HUDEP-2 (cell line): ENCODE results near the gene NME7.
"Not testable (repeated sequence)": the region's sequence is repeated elsewhere in the genome, so short reads cannot be mapped to it uniquely, and the experiment has no call there.

Experiments used
- DNase-seq, 76 experiments: peaks; one replicate each; lab custom pipeline; 2025; ENCODE audit not compliant: unreplicated experiment in 76 of 76; lab: John Stamatoyannopoulos, UW

NME7 gene

DNA sequence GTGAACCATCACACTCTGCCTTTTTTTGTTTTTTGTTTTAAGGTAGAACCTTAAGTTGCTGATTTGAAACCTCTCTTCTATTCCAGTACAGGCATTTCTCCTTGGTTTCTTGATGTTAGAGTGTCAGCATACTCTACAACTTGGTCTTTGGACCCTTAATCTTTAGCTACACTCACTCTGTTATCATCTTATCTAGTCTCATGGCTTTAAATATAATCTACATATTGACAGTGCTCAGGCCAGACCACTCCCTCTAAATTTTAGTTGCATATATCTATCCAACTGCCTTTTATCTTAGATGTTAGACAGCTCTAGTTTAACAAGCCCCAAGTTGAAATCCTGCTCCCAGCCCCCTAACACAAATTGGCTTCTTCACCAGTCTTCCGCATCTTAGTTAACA lies 22.1 kb downstream of the NME7 start:
- DNase-seq = peak in 7 of 76 experiments; percentile 11 to 42 (median 22)

GRCh38 chr1:169342096-169342495 lies 25.5 kb downstream of the NME7 start:
- not testable (repeated sequence) for DNase-seq

DNA sequence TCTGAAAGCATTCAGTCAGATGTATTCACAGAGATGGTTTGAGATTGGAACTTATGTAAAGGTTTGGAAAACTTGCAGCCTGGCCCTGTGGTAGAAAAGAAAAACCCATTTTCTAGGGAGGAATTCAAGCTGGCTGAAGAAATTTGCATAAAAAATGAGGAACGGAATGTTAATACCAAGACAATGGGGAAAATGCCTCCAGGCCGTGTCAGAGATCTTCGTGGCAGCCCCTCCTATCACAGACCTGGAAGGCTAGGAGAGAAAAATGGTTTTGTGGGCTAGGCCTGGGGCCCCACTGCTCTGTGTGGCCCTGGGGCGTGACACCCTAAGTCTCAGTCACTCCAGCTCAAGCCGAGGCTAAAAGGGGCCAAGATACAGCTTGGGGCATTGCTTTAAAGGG lies 26.7 kb downstream of the NME7 start:
- no peak for DNase-seq

DNA sequence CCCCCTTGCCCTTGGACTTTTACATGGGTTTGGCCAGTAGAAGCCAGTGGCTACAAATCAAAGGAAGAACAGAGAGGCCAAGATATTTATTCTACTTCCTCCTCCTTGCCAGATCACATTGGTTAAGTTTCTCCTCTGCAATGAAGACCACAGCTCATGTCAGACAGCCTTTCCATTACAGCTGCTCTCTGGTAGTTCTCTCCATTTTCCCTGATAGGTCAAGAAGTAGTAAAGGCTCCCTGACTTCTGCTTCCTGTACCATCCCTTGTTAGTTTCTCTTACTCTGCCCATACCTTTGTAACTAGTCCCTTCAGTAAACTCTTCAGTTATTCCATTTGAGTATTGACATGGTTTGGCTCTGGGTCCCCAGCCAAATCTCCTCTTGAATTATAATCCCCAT lies 27.8 kb downstream of the NME7 start:
- DNase-seq = no peak

DNA sequence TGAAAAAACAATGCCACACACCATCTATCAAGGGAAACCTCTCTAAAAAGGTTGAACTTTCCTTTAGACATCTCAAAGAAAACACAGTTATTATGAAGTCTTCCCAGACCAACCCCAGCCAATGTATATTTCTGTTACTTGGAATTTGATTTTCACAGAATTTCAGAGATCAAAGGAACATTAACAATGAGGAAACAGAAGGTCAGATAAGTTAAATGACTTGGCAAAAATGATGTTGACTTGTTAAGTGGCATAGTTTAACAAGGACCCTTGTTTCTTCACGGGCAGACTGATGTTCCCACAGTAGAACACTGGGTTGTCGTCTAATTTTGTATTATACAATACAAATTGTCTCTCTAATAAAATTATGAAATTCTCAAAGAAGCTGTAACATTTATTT lies 29.0 kb downstream of the NME7 start:
- peak in 21 of 76 experiments; percentile 2 to 77 (median 27) for DNase-seq

GRCh38 chr1:169336947-169337715 lies 30.5 kb downstream of the NME7 start:
- not testable (repeated sequence) for DNase-seq

DNA sequence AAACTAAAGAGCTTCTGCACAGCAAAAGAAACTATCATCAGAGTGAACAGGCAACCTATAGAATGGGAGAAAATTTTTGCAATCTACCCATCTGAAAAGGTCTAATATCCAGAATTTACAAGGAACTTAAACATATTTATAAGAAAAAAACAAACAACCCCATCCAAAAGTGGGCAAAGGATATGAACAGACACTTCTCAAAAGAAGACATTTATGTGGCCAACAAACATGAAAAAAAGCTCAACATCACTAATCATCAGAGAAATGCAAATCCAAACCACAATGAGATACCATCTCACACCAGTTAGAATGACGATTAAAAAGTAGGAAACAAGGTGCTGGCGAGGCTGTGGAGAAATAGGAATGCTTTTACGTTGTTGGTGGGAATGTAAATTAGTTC lies 32.9 kb downstream of the NME7 start:
- DNase-seq = not testable (repeated sequence)

- no peak for DNase-seq
These were observed 36.7 kb downstream of the NME7 start for GRCh38 chr1:169330927-169331326.

- no peak for DNase-seq
These were observed 38.2 kb downstream of the NME7 start for GRCh38 chr1:169329383-169329782.

DNA sequence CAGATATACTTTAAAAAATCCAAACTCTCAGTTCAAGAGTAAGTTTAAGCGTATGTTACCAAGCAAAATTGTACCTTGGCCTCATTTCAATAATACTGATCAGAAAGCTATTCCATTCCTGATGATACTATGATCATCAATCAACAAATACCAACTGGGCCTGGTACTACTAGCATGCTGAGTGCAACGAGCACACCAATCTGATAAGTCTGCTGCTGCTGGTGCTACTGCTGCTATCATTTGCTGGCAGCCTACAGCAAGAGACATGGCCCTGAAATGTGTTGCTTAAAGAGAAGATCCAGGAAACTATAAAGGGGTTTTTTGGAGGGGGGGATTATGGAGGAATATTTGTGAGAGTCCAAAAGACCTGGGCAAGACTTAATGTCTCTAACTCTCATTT lies 39.7 kb downstream of the NME7 start:
- peak in 18 of 76 experiments; percentile 1 to 45 (median 15) for DNase-seq

DNA sequence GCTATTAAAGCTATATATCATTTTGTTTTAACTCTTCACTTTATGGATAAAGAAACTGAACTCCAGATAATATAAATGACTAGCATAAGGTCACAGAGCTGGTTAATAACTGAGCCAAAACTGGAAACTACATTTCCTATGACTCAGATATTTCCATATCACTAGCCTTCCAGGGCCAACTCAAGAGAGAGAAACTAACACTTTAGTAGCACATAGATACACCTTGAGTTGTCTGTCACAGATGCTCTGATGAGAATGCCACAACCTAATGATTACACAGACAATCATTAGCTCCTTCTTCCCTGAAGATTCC lies 40.7 kb downstream of the NME7 start:
- peak in 9 of 76 experiments; percentile 1 to 41 (median 25) for DNase-seq

DNA sequence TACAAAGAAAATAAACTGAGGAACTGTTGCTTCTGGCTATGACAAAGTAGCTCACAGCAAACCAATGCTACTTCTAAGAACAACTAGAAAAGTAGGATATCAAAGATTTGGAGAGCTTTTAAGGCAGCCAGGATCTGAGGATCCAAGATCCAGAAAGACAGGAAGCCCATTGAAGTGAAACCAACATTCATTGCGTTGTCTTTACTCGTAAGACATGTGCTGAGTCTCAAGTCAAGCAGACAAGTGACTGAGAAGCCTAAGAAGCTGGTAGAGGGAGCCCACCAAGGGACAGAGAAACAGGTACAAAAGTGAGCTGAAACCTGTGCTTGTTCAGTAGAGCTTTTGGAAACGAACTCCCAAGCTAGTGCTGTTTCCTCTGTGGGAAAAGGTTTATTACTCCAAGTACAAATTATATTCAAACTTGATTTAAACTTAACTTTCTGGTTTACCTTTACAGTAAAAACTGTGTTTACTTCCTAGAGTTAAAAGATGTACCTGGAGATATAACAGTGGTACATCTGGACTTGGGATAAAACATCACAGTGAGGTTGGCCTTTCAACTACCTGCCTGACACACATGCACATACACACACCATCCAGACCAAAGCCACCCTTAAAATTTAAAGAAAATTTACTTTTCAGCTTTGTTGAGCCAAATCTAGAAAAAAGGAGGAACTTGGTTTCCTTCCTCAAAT lies 41.2 kb downstream of the NME7 start:
- no peak for DNase-seq

- no peak for DNase-seq
These were observed 42.5 kb downstream of the NME7 start for GRCh38 chr1:169325117-169325516.

DNA sequence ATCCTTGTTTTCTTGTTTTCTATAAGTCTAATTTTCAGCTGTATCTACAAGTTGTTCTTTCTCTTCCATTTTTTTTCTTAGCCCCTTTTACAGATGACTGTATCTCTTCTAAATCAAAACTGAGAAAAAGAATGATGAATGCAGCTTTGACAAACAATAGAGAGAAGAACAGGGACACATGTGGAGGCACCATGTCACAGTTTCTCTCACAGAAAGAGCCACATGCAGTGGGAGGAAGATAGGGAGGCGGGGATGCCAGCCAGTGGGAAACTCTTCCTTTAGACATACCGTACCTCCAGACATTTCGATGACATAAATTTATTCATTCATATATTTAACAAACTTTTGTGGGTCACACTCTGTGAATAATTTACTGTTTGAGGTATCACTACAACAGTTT lies 45.5 kb downstream of the NME7 start:
- DNase-seq = no peak

- DNase-seq = no peak
These were observed 46.1 kb downstream of the NME7 start for GRCh38 chr1:169321539-169321938.

DNA sequence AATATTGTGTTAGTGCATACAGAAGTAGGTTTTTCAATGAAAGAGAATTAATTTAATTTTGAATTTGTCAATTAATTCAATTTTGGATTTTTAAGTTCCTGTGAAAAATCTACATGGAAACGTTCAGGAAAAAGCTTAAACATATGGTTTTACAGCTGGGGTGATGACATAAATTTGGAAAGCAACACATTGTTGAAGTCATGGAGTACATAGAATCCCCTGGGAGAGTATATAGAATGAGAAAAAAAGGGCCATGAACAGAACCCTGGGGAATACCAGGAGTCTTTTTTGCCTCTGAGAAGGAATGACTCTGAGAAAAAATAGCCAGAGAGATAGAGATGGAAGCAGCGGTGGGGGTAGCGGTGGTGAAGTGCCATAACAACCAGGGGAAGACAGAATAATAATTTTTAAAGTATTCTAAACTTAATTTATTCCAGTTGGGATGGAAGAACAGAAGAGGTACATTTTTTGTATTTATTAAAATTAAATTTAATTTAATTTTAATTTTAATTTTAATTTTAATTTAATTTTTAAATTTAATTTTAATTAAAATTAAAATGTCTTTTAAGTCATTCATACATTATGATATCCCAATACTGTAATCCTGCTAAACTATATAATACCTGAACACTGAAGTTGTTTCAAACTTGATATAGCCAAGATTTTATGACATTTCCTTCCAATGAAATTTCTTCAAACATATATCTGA lies 48.9 kb downstream of the NME7 start:
- no peak for DNase-seq

GRCh38 chr1:169316556-169316955 lies 51.0 kb downstream of the NME7 start:
- no peak for DNase-seq

- peak in 68 of 76 experiments; percentile 3 to 90 (median 56) for DNase-seq
These were observed 55.3 kb downstream of the NME7 start for GRCh38 chr1:169312084-169312954.

DNA sequence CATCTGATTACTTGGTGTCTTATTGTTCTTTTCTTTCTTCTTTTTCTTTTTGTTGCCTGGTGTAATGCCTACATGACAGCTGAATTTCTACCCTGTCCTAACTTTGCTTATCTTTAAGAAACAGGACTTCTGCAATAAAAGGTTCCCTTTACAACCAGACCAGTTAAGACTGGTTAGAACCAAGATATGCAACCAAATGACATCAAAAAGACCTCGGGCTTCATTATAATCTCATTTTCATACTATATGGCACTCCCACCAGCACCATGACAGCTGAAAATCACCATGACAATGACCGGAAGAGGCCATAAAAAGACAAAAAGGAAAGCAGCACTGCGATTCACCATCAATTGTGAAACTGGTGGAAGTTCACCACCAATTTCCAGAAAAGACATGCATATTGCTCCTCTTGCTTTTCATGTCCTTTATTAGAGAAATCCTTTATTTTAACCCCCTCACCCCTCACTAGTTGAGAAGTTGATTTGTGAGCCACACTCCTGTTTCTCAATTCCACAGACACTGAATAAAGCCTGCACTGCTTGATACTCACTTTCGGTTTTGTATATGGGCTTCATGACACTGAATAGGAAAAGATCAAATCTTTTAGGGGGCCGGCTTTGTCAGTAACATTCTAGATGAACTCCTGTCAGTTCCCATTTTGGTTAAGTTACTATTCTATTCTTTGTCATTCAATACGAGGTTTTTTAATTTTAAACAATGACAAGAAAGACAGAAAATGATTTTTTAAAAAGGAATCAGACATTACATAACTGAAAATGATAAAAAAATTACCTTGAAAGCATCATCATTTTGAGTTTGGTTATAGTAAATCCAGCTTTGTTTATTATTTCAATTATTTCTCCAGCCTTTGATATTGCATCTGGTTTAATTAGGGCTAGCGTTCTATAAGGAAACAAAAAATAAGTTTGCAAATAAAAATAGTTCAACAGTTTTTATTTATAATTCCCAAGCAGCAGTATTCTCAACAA lies 58.1 kb downstream of the NME7 start:
- peak in 40 of 76 experiments; percentile 2 to 82 (median 38) for DNase-seq
